Lung (tissue), 12 donors: Measurements from ENCODE around the gene EMC8. TPM values are rescaled to one million over a fixed set of nuclear protein-coding genes. Genes with fewer than 3 reads are reported as not detected.

Experiments used
- ATAC-seq: fragments of 200-7000 bp; cut with Tn5 transposase; one replicate; pipeline ENCODE4 v1.9.1; 2020; ENCODE audit warnings: moderate number of reproducible peaks; ENCODE audit not compliant: insufficient read depth, low FRiP score
- DNase-seq, 3 donors: peaks; one replicate each; pipeline ENCODE4 v3.0.0-alpha.2; 2013 to 2017
- H3K27ac ChIP-seq, 2 donors: one replicate each; pipeline ENCODE4 v1.5.1; 2013; ENCODE audit warnings: mild to moderate bottlenecking in 2 of 2, moderate library complexity in 2 of 2, control low read depth in 1 of 2, inconsistent platforms in 1 of 2, low read depth in 1 of 2, low read length in 1 of 2
- H3K27me3 ChIP-seq, 3 donors: one replicate each; pipeline ENCODE4 v1.5.1; 2013; ENCODE audit warnings: low read length in 2 of 3; ENCODE audit not compliant: control insufficient read depth in 3 of 3, insufficient read depth in 3 of 3
- H3K36me3 ChIP-seq, 4 donors: one replicate each; pipeline ENCODE4 v1.5.1; 2013; ENCODE audit warnings: low read length in 4 of 4, mild to moderate bottlenecking in 1 of 4, moderate library complexity in 1 of 4; ENCODE audit not compliant: control insufficient read depth in 4 of 4, insufficient read depth in 4 of 4
- H3K4me1 ChIP-seq, 5 donors: one replicate each; pipeline ENCODE4 v1.5.1; 2013; ENCODE audit warnings: low read length in 5 of 5, mild to moderate bottlenecking in 2 of 5, moderate library complexity in 1 of 5; ENCODE audit not compliant: control insufficient read depth in 5 of 5, insufficient read depth in 5 of 5
- H3K4me3 ChIP-seq: one replicate; pipeline ENCODE4 v1.5.1; 2013; ENCODE audit warnings: mild to moderate bottlenecking, control low read depth, moderate library complexity
- H3K9ac ChIP-seq, 2 donors: one replicate each; pipeline ENCODE4 v1.5.1; 2013; ENCODE audit warnings: low read length in 2 of 2, control low read depth in 1 of 2; ENCODE audit not compliant: insufficient read depth in 1 of 2
- H3K9me3 ChIP-seq, 4 donors: one replicate each; pipeline ENCODE4 v1.5.1; 2013; ENCODE audit warnings: low read length in 3 of 4, mild to moderate bottlenecking in 1 of 4, moderate library complexity in 1 of 4; ENCODE audit not compliant: control insufficient read depth in 4 of 4, insufficient read depth in 3 of 4
- WGBS, 2 donors: extraction: QIAGEN DNeasy Blood & Tissue Kit; methylation state at CpG; one replicate each; pipeline ENCODE4 v1.1.7; 2013; 5-methylcytosine and 5-hydroxymethylcytosine counted together
- polyA plus RNA-seq, 2 donors: library from polyadenylated mRNA; stranded (reverse); fragments of 200-250 nt; gene quantifications; one replicate each; pipeline ENCODE4 v1.2.1, GENCODE V29; 2013
- total RNA-seq, 2 donors: library from RNA; depleted of rRNA in 1 of 2; stranded (reverse); fragments of >200 nt in 1 of 2; gene quantifications; one replicate each; pipeline ENCODE4 v1.2.1, GENCODE V29; 2014 to 2021
- TF ChIP-seq, protein P1 (sequence below): IDR thresholded peaks from 2 replicates; pipeline ENCODE4 v1.5.1; 2012; ENCODE audit warnings: mild to moderate bottlenecking; ENCODE audit errors: control extremely low read depth, extremely low read depth
- donor health status: control.
- donor health status: control.
- donor health status: Bipolar disorder and iron deficiency.
- donor health status: healthy.
- donor health status: DM: yes; HTN: yes; CAD: no.

EMC8 gene
- total and polyA plus RNA-seq, 4 donors: 10.5 to 26.8 (median 17.5) TPM

DNA sequence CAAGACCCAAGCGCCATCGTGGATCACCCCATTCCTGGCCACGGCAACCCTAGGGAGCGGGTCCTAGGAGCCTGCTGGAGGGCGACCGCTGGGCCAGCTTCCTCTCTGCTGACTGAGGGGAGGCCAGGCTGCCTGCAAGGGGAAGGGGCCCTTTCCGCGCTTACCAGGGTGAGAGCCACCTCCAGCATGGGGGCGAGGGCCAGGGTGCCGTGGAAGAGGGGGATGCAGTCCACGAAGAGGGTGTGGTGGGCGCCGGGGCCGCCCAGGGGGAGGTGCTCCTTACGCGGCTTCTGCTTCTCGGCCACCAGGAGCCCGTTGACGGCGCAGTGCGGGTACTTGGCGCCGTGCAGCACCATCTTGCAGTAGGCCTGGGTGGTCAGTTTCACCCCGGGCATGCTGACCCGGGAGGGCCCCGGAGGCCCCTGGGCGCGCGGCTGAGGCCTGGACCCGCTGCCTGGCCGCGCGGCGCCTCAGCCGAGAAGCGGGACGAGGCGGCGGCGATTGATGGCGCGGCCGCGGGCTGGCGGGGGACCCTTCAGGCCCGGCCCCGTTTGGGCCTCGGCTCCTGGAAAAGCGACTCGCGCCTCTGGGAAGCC, 345 bp downstream of the EMC8 start:
- Histone ChIP-seq H3K4me3 (peak overlapping the region; percentile 100), H3K27me3 (no peaks in the 10 kb centered on the region), H3K9me3 (no peaks in the 10 kb centered on the region), H3K27ac (peak overlapping the region; percentile 84 to 95), H3K4me1 (peaks cover 4 to 17% (median 8%) of the 10 kb centered on the region in 5 donors), H3K36me3 (peaks cover 12 to 35% (median 25%) of the 10 kb centered on the region in 4 donors), H3K9ac (peak overlapping the region; percentile 49 to 95)
- DNase-seq: peak in 2 of 3 donors; percentile 13 to 29
- WGBS, 2 donors: 0% methylated on average over 45 to 51 of the region's 51 CpGs
- TF ChIP-seq, protein P1, sequence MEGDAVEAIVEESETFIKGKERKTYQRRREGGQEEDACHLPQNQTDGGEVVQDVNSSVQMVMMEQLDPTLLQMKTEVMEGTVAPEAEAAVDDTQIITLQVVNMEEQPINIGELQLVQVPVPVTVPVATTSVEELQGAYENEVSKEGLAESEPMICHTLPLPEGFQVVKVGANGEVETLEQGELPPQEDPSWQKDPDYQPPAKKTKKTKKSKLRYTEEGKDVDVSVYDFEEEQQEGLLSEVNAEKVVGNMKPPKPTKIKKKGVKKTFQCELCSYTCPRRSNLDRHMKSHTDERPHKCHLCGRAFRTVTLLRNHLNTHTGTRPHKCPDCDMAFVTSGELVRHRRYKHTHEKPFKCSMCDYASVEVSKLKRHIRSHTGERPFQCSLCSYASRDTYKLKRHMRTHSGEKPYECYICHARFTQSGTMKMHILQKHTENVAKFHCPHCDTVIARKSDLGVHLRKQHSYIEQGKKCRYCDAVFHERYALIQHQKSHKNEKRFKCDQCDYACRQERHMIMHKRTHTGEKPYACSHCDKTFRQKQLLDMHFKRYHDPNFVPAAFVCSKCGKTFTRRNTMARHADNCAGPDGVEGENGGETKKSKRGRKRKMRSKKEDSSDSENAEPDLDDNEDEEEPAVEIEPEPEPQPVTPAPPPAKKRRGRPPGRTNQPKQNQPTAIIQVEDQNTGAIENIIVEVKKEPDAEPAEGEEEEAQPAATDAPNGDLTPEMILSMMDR: no peak
- ATAC-seq: peak; percentile 16

DNA sequence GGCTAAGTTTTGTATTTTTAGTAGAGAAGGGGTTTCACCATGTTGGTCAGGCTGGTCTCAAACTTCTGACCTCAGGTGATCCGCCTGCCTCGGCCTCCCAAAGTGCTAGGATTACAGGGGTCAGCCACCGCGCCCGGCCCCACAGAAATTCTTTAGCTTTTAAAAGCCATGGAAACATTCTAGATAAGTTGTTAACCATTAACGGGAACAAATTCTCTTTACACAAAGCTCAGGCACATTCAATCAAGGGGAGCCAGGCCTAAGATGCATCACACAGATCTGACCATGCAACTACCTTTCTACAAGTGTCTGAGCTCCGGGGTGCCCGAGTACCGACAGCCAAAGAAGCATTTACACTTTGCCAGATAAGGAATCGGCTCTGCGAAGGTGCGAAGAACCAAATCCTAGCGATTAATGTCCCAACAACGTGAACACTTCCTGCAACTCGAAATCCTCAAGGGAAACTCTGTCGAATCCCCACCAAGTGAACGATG, 1.0 kb downstream of the EMC8 start:
- 22 to 25% methylated on average over 17 of the region's 17 CpGs for WGBS, 2 donors
- TF ChIP-seq, protein P1: no peak
- DNase-seq: no peak

DNA sequence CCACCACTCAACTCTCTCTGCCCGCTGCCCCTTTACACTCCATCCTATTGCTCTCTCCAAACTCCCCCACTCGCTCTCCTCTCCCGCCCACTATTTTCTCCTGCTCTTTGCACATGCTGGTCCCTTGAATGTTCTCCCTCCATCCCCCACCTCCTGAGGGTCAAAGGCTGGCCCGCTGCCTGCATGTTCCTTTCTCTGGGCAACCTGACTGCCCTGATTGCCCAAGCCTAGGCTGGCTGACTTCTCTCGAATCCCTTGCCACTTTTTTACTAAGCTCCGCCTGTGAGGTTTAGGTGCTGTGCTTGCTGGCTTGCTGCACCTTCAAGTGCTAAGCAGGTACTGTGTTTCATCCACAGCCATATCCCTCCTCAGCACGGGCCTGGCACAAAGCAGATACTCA, 2.7 kb downstream of the EMC8 start:
- TF ChIP-seq, protein P1: no peak
- no peaks in the 10 kb centered on the region for H3K27me3 ChIP-seq
- no peak overlapping the region for H3K27ac ChIP-seq
- H3K4me1 ChIP-seq: peaks cover 4 to 17% (median 8%) of the 10 kb centered on the region in 5 donors
- no peak for DNase-seq
- WGBS, 2 donors: 93 to 94% methylated on average over 7 of the region's 7 CpGs
- no peak for ATAC-seq
- no peaks in the 10 kb centered on the region for H3K9me3 ChIP-seq
- no peak overlapping the region for H3K4me3 ChIP-seq
- no peak overlapping the region for H3K9ac ChIP-seq
- H3K36me3 ChIP-seq: peaks cover 5 to 23% (median 15%) of the 10 kb centered on the region in 4 donors

More for the DNA sequence above, 1.0 kb downstream of the EMC8 start:
- Histone ChIP-seq H3K27ac (no peak overlapping the region), H3K9ac (peak overlapping the region; percentile 49 to 95), H3K36me3 (peaks cover 12 to 28% (median 20%) of the 10 kb centered on the region in 4 donors), H3K4me3 (peak overlapping the region; percentile 100), H3K9me3 (no peaks in the 10 kb centered on the region), H3K4me1 (peaks cover 4 to 17% (median 8%) of the 10 kb centered on the region in 5 donors), H3K27me3 (no peaks in the 10 kb centered on the region)
- no peak for ATAC-seq
